ENCODE data around the gene MT2A.

GRCh38 chr16:56631832-56632155 lies 23.4 kb downstream of the MT2A start:
- TF ChIP-seq POLR2A (IDR thresholded peaks at IDR 0.05; ENCODE audit: low read depth), result no peak
- no peak for TF ChIP-seq CTCF (IDR thresholded peaks at IDR 0.05)
- TF ChIP-seq EP300 (IDR thresholded peaks at IDR 0.05), result no peak
